GM12865 (cell line): Measurements from ENCODE around the gene BHMT.
"Not testable (repeated sequence)": the region's sequence is repeated elsewhere in the genome, so short reads cannot be mapped to it uniquely, and the experiment has no call there.

Source experiments
- DNase-seq: peaks from one replicate; pipeline ENCODE4 v3.0.0; 2010; ENCODE audit warnings: low read depth
- H3K4me3 ChIP-seq: 2 replicates; pipeline ENCODE4 v1.5.1; 2011; ENCODE audit warnings: mild to moderate bottlenecking, low read depth, low read length, control low read depth
- CTCF ChIP-seq: IDR thresholded peaks from 2 replicates; pipeline ENCODE4 v1.5.1; 2011; ENCODE audit warnings: low read length, control low read depth, low read depth, inconsistent platforms; ENCODE audit not compliant: insufficient read depth; ENCODE audit errors: missing control alignments

Gene BHMT

GRCh38 chr5:79171635-79172245 is 60.1 kb downstream of the BHMT start:
- no peak for TF ChIP-seq CTCF
- DNase-seq, result no peak

GRCh38 chr5:79172269-79172668 is 60.7 kb downstream of the BHMT start:
- TF ChIP-seq CTCF, result no peak
- DNase-seq, result no peak
- no peak overlapping the region for H3K4me3 ChIP-seq

More at GRCh38 chr5:79171635-79172245, 60.1 kb downstream of the BHMT start:
- no peak overlapping the region for H3K4me3 ChIP-seq

GRCh38 chr5:79173626-79174025 is 62.0 kb downstream of the BHMT start:
- no peak overlapping the region for H3K4me3 ChIP-seq
- TF ChIP-seq CTCF, result no peak

GRCh38 chr5:79180449-79180848 is 68.8 kb downstream of the BHMT start:
- H3K4me3 ChIP-seq, DNase-seq: not testable (repeated sequence)

More at GRCh38 chr5:79173626-79174025, 62.0 kb downstream of the BHMT start:
- no peak for DNase-seq

- DNase-seq, result no peak
- no peak overlapping the region for H3K4me3 ChIP-seq
- no peak for TF ChIP-seq CTCF
Measured at GRCh38 chr5:79181419-79182022, 69.9 kb downstream of the BHMT start.
